Measurements from ENCODE around the gene HCN4.

DNA sequence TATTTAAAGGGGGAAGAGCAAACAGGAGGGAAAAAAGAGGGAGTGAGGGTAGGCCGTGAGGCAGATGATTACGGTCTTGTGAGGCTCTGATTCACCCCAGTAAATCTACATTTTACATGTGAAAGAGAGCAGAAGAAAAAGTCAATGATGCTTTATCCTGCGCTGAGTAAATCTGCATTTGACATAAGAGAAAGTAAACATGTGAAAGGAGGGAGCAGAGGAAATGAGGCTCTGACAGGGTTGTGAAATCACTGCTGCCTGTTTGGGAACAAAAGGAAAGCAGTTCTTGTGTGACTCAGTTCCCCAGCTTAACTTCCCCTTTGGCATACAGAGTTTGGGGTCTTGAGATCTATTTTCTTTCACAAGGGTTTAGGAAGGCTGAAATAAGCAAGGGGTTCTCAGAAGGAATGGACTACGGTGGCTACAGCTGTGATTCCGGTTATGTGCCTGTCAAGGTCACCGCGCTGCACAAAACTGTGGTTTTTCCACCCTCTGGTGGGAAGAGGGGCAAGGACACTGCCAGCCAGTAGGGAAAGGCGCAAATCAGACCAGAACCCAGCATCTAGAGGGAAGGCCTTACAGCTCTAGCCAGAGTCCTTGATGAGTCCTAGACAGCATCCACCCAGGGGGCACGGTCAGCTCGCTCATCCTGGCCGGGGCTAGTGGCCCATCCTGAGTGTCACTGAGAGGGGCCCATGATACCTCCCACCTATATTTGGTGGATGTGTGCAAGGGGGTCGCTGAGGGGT lies 18.9 kb upstream of the HCN4 start:
- TF ChIP-seq, protein P1, sequence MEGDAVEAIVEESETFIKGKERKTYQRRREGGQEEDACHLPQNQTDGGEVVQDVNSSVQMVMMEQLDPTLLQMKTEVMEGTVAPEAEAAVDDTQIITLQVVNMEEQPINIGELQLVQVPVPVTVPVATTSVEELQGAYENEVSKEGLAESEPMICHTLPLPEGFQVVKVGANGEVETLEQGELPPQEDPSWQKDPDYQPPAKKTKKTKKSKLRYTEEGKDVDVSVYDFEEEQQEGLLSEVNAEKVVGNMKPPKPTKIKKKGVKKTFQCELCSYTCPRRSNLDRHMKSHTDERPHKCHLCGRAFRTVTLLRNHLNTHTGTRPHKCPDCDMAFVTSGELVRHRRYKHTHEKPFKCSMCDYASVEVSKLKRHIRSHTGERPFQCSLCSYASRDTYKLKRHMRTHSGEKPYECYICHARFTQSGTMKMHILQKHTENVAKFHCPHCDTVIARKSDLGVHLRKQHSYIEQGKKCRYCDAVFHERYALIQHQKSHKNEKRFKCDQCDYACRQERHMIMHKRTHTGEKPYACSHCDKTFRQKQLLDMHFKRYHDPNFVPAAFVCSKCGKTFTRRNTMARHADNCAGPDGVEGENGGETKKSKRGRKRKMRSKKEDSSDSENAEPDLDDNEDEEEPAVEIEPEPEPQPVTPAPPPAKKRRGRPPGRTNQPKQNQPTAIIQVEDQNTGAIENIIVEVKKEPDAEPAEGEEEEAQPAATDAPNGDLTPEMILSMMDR (IDR thresholded peaks at IDR 0.05; ENCODE audit: poor library complexity, severe bottlenecking): no peak
- TF ChIP-seq EZH2 (IDR thresholded peaks at IDR 0.05; ENCODE audit: borderline replicate concordance, insufficient read depth, low read length, poor library complexity, severe bottlenecking) (no peak), MXI1 (conservative IDR thresholded peaks at IDR 0.05; ENCODE audit: poor library complexity, severe bottlenecking) (no peak), RAD21 (conservative IDR thresholded peaks at IDR 0.05) (no peak), EP300 (conservative IDR thresholded peaks at IDR 0.05; ENCODE audit: poor library complexity, severe bottlenecking) (no peak)

Data from neural cell (in vitro differentiated cells).